HCEC 1CT (cell line): Measurements from ENCODE around the gene PECR.

Experiments
- DNase-seq: peaks from one replicate; pipeline ENCODE4 v3.0.0-alpha.2; 2017

The PECR gene

DNA sequence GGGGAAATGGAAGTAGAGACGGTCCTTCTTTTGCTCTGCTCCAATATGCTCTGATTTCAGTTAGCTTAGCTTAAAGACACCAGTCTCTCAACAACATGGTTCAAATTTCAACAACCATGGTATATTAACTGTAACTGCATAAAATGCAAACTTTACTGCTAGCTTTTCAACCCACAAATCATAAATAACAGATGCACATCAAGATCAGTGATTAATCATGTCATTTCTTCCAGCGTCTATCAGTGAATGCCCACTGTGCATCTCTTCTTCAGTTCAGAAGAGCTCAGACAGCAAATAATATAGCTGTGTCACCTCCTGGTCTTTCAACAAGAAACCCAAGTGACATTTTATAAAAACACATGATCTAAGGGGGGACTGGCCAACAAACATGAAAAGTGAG is 12.6 kb downstream of the PECR start:
- no peak for DNase-seq

DNA sequence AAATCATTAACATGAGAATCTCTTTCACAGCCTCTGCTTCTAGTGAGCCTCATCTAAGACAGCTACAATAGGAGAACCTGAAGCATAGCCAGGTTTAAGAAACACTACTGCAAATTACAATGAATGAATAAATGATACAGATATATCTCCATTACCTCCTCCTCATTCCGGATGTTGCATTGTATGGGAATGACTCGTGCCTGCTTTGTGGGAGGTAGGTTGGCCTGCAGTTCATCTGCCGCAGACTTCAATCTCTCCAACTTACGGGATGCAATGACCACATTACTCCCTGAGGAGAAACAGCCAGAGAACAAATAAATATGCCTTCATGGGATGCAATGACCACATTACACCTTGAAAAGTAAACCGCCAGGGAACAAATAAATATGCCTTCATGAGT is 15.4 kb downstream of the PECR start:
- peak; percentile 40 for DNase-seq

DNA sequence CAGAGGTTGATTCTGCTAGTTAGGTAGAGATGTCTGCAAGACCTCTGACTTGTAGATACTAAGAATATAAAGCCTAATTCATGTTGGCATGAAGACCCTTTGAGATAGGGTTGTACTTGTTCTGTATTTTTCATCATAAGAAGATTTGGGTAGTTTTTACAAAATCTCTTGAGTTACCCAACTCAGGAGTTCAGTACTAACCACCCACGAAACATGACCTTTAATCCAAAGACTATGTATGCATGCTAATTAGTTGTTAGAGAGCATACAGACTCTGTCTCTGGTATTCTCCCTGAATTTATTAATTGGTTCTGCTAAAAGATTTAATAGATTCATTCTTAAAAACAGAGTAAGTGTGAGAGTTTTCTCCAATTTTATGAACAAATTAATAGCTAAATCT is 16.9 kb downstream of the PECR start:
- DNase-seq, result no peak

DNA sequence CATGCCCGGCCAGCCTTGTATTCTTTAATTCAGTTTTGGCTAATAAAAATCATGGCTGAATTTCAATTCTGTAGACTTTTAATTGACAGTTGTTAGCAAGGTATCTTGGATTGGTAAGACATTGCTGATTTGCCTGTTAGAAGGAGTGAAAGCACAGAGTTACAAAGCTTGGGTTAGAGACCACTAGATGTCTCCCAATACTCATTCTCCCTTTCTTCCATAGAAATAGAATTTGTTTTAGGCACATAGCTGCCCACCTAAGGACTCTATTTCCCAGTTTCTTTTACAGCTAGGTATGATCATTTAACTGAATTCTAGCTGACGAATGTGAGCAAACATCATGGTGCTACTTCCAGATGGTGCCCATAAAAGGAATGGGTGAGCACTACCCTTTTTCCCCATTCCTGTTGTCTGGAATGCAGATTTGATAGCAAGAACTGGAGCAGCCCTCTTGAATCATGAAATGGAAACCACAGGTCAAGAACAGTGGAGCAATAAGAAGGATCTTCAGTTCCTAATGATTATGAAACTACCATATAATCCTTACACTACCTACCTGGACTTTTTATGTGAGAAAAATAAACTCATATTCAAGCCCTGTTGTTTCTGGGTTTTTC is 17.5 kb downstream of the PECR start:
- peak; percentile 8 for DNase-seq

DNA sequence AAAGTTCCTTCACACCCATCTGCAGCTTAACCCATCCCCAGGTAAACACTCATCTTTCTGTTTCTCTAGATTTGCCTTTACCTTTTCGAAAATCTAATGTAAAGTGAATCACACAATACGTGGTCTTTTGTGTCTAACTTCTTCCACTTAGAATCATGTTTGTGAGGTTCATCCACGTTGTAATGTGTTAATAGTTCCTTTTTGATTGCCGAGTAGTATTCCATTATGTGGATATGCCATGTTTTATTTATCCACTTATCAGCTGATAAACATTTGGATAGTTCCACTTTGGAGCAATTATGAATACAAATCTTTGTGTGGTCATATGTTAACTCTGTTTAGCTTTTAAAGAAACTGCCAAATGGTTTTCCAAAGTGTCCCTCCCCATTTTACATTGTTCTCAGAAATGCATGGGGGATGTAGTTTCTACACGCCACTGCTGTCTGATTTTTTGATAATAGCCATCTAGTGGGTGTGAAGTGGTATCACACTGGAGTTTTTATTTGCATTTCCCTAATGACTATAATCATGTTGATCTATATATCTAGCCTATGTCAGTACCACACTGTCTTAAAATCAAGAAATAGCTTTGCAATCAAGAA is 22.3 kb downstream of the PECR start:
- DNase-seq, result no peak

DNA sequence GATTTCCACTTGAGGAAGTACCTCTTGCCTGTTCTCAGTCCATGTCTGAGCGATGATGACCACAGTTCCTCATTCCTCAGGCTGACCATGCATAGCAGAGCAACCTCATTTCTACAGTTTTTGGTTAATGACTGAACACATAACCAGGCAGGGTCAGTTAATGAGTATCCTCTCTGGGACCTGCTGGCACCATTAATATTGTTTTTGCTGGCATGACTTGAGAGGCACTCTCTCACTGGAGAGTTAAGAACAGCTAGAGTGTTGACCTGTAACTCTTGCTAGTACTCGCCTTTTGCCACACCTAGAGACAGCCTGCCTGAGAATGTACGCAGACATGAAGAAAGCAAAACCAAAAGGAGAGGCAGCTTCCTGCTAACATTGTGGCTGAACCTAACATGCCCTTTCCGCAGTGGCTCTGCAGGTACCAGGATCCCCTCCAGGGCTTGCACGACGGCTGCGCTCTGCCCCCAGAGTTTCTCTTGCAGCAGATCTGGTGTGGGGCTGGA is 23.9 kb downstream of the PECR start:
- DNase-seq, result peak; percentile 24

DNA sequence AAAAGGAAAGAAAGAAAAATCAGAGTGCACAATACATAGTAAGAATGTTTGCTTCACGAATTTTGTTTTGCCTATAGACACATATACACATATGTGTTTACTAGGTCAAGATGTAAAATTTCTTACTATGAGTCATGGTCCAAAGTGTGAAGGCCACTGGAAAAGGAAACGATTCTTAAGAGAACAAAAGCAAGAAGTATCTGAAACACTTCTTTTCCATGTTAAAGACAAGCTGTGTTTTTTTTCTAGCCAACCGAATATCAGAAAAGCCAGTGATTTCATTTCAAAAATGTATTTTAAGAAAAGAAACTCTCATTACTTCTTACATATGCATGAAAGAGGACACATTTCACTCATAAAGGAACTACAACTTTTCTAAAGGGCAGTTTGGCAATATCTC is 24.9 kb downstream of the PECR start:
- no peak for DNase-seq

DNA sequence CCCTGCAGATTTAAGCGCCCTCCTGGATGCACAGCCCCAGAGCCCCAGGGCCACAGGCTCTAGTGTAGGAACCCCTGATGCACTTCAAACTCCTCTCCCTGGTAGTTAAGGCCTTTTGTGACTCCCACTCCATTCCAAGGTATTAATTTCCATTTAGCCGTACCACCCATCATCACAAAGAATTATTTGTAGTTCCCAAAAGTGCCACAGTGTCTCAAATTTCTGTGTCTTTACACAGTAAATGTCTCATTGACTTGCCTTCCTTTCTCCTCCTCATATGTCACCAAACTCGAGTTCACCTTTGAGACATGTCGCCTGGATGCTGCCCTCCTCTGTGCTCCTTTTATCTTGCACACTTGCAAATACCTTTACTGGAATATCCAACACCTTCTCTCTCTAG is 25.9 kb downstream of the PECR start:
- no peak for DNase-seq

DNA sequence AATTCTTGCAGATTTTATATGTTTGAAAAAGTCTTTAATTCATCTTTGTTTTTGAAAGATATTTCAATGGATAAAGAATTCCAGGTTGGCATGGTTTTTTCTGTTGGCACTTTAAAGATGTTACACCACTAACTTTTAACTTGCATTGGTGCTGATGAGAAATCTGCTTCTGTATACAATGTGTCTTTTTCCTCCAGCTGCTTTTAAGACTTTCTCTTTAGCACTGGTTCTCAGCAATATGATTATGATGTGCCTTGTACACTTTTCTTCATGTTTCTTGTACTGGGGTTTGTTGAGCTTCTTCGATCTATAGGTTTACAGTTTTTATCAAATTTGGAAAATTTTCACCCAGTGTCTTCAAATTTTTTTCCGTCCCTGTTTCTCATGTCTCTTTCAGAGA is 29.2 kb downstream of the PECR start:
- no peak for DNase-seq

DNA sequence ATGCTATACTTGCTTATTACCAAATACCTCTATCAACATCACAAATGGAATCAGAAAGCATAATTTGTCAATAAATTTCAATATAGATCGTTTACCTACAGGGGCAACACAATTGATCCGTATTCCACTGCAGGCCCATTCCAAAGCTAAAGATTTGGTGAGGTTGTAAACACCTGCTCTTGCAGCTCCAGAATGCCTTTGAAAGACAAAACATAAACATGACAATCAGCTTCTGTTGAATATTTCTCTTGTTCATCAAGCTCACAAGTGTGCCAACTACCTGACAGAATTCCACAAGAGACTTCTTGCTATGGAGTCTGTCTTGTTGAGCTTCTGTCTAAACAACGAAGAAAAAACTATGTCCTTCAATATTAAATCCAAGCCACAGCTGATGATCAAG is 30.3 kb downstream of the PECR start:
- DNase-seq, result no peak

DNA sequence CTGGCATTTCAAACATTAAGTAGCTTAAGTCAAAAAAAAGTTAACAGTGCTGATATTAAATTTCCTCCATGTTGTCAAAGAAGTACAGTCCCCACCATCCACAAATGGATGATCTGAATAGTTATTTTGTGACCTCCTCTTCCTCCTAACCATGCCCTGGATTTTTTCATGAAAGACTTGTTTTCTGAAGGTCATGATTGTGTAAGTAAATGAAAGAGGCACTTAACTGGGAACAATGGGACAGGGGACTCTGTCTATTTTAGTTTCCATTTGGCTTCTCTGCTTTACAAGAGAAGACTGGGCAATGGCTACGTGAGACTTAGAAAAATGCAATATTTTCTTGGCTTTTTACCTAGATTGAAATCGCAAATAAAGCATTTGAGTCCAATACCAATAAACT is 32.2 kb downstream of the PECR start:
- no peak for DNase-seq

DNA sequence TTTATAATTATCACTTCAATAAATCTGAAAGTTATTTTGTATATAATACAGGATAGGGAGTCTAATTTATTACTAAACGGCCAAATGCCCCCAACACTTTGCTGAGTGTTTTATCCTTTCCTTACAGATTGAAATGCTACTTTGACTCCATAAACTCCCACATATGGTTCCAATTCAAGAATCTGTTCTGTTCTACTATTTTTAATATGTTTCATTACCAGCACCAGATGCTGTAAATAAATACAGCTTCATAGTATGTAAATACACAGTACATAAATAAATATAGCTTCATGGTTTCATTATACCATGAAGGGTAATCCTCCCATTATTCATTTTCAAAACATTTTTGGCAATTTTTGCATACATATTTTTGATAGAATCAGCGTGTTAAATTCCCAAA is 34.2 kb downstream of the PECR start:
- no peak for DNase-seq

DNA sequence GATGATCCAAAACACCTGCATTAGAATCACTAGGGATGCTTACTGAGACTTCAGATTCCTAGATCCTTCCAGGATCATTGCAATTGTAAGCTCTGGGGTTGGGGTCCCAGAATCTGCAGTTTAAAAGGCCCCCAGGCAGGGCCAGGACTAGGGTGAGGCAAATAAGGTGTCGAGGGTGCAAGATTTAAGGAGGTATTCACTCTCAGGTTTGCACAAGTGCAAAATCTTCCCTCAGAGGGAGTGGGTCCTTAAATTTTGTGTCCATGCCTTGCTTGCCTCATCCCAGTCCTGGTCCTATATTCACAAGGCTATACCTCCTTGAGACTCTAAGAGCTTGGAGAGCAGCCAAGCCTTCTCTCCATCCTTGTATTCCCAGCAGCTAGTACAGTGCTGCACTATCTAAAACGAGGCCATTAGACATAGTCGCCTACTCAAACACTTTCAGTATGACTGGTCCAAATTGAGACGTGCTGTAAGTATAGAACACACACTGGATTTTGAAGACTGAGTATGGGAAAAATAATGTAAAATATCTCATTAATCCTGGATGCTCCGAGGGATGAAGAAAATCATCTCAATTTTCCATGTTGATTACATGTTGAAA is 36.6 kb downstream of the PECR start:
- DNase-seq, result no peak

DNA sequence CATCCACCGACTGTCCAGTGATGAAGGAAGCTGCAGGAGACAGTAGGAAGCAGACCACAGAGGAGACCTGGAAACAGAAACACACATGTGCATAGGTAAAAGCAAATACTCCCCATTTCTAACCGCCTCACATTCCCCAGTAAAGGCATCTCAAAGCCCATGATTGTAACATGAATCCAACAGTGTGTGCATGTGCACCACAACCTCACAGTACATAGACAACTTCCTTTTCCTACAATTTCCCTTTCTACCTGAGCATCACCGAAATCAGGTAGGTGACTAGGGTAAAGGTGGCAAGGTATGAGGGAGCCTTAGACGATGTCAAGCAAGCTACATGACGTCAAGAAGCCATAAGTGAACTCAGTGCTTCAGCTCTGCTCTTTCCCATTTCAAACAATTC is 37.7 kb downstream of the PECR start:
- no peak for DNase-seq

DNA sequence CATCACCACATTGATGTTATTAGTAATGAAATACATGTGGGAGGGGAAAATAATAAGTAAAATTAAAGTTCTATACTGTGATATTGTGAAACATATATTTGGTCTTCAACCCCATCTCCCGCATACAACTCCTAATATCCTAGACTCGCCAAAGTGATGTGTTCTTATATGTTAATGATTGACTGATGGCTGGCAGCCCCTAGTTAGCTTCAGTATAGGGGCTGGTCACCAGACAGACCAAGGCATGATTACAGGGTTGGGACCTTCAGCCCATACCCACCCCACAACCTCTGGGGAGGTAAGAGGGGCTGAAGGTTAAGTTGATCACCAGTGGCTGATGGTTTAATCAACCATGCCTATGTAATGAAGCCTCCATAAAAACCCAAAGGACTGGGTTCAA is 40.2 kb downstream of the PECR start:
- no peak for DNase-seq

DNA sequence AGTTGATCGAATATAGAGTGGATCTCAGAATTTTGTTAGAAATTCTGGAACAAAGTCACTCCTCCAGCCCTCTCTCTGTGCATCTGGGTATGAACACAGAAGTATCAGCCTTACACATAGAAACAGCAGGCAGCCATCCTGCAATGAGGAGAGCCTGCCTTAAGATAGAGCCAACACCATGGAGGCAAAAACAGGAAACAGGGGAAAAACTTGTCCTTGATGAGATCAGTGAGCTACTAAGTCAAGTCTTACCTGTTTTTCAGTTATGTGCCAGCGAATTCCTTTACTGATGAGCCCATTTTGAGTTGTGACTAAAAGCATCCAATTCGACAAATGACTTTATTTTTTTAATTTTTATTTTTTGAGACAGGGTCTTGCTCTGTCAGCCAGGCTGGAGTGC is 41.7 kb downstream of the PECR start:
- DNase-seq, result no peak

DNA sequence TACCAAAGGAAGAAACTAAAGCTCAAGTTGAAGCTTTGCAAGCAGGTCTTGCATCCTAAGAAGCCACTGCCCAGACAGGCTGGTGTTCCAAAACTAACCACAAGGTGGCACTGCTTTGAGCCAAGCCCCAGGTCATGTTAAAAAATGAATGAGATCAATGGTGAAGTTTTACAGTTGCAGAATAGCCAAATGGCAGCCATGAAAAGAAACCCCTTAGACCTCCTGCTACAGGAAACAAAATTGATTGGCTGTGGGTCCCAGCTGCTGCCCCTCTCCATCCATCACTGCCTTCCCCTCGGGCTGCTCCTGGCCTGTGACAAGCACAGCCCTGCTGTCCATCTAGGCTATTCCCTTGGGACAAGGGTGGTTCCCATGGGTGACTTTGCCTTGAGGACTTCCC is 47.5 kb downstream of the PECR start:
- DNase-seq, result peak; percentile 58

DNA sequence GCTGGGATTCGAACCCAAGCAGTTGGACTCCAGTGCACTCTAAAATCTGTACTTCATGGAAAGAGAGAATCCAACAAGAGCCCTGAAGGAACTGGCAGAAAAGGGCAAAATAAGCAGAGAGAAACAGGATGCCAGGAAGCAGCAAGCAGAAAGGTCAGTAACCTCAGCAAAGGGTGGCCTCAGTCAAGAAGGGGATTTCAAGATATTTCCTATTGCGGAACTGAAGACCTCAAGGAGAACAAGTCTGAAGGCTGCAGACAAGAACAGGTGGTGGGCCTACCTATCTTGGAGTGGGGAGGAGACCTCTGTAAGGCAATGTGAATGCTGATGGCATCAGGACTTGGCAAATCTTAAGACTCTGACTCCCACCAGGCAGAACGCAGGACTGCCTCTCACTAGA is 48.2 kb downstream of the PECR start:
- no peak for DNase-seq

DNA sequence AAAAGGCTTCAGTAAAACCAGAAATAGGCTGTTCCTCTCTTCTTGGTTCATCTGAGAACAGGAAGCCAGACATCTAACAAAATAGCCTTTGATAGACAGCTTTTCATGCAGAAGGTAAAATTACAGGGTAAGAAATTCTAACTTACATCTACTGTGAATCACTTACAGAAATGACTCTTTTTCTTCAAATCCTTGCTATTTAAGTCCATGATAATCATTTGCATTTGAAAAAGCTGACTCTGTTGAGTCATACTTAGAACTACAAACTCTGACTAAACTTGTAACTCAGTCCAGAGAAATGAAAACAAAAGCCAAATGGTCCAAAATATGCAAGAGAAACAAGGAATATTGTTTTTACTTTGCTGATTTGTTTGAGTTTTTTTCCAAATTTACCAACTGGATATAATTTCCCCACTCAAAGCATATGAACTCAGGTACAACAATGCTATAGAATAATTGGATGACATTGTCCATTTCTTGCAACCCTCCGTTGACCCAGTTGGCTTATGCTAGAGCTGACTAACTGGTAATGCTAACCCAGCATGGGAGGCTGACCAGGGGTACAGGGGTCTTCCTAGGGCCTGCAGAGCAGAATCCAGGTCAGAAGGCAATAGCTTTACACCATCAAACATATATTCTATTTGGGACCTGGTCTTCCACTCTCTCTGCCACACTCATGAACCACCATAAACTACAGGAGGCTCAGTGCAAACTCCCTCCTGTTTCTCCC is 49.5 kb downstream of the PECR start:
- peak; percentile 86 for DNase-seq

DNA sequence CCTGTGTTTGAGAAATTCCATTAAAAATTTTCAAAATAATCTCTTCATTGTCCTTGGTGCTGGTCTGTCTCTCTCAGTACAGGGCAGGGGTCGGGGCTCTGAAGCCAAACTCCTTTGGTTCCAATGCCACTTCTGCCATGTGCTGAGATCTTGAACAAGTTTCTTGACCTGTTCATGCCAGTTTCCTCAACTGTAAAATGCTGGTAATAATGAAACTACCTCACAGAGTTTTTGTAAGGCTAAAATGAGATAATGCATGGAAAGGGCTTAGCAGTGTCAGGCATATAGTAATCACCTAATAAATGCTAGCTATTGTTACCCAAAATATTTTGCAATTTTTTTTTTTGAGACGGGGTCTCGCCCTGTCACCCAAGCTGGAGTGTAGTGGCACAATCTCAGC is 51.4 kb downstream of the PECR start:
- DNase-seq, result no peak

DNA sequence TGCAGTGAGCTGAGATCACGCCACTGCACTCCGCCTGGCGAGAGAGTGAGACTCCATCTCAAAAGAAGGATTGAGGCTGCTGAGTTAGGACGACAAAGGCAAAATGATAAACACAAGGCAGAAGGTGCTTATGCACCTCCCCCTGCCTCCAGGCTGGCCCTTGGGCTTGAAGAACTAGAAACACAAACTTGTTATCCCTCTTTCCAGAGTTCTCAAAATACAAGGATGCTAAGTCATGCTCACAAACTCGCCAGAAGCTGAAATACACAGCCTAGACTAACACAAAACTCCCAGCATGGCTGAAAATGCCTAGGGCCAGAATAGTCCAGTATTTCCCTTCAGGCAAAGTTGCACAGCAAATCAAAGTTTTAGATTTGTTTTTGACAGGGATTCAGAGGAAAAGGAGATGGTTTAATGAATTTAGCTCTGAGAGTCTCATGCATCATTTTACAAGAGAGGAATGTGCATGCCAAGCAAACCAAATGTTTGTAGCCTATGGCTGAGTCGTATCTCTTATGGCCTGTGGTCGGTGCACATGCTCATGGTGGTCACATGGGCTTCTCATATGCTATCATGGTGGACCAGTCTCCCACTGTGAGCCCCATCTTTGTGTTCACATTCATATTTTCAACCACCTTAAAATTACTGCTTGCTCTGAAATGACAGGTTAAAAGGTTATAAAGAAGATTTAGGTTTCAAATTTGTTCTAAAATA is 52.0 kb downstream of the PECR start:
- peak; percentile 69 for DNase-seq

DNA sequence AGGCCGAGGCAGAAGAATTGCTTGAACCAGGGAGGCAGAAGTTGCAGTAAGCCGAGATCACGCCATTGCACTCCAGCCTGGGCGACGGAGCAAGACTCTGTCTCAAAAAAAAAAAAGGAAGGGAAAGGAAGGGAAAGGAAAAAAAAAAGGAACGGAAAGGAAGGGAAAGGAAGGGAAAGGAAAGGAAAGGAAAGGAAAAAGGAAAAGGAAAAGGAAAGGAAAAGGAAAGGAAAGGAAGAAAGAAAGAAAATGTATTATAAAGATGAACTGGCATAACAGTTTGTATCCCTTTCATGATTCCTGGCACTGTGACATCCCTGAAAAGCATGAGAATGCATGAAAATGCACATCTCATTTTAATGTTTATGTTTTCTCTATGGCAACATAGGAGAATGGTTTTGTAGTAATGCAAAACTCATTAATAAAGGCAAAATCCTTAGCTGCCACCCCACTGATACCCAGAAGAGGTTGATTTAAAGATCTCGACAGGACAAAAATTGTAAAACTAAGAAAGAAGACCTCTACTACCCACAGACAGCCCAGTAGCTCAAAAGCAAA is 56.8 kb downstream of the PECR start:
- no peak for DNase-seq

DNA sequence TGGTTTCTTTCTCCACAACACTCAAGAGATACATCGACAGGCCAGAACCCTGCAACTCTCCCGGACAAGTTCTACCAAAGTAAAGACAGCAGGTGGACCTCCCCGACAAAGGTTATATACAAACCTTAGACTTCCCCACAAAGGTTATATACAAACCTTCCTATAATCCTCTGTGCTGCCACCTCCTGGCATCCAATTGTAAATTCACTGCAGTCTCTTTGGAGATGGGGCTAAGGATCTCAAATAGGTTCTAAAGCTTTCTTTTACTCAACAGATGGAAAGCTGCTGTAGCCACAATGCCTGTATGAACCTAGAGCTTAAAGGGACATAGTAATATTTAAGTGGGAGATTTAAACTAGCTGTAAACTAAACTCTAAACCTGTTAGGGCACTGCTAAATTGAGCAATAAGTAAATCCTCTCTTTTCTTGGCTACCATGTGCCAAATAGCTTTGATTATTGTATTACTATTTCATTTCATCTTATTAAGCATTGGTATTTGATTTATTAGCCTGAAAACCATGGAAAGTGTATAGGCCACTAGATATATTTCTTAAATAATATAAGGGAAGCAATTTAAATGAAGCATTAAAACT is 58.5 kb downstream of the PECR start:
- peak; percentile 48 for DNase-seq
